Mucosa of stomach (tissue), 1 donor: ENCODE data around the gene TTC36.
A peak's percentile ranks its signal among the peaks of the same experiment; 100 is the strongest.

ENCODE experiments used
- H3K27me3 ChIP-seq: one replicate; pipeline ENCODE4 v1.7.0; 2013; ENCODE audit warnings: mild to moderate bottlenecking, low read length; ENCODE audit not compliant: control insufficient read depth, insufficient read depth
- H3K36me3 ChIP-seq: one replicate; pipeline ENCODE4 v1.7.0; 2013; ENCODE audit warnings: low read length; ENCODE audit not compliant: control insufficient read depth, insufficient read depth
- H3K4me1 ChIP-seq: one replicate; pipeline ENCODE4 v1.7.0; 2013; ENCODE audit warnings: mild to moderate bottlenecking, low read length; ENCODE audit not compliant: control insufficient read depth, insufficient read depth
- H3K4me3 ChIP-seq: one replicate; pipeline ENCODE4 v1.7.0; 2013; ENCODE audit warnings: low read length
- H3K9ac ChIP-seq: one replicate; pipeline ENCODE4 v1.7.0; 2013; ENCODE audit warnings: mild to moderate bottlenecking, low read length, moderate library complexity
- H3K9me3 ChIP-seq: one replicate; pipeline ENCODE4 v1.7.0; 2013; ENCODE audit warnings: mild to moderate bottlenecking, low read length, moderate library complexity; ENCODE audit not compliant: control insufficient read depth
- donor health status: Pancreatic carcinoma.

The TTC36 gene

DNA sequence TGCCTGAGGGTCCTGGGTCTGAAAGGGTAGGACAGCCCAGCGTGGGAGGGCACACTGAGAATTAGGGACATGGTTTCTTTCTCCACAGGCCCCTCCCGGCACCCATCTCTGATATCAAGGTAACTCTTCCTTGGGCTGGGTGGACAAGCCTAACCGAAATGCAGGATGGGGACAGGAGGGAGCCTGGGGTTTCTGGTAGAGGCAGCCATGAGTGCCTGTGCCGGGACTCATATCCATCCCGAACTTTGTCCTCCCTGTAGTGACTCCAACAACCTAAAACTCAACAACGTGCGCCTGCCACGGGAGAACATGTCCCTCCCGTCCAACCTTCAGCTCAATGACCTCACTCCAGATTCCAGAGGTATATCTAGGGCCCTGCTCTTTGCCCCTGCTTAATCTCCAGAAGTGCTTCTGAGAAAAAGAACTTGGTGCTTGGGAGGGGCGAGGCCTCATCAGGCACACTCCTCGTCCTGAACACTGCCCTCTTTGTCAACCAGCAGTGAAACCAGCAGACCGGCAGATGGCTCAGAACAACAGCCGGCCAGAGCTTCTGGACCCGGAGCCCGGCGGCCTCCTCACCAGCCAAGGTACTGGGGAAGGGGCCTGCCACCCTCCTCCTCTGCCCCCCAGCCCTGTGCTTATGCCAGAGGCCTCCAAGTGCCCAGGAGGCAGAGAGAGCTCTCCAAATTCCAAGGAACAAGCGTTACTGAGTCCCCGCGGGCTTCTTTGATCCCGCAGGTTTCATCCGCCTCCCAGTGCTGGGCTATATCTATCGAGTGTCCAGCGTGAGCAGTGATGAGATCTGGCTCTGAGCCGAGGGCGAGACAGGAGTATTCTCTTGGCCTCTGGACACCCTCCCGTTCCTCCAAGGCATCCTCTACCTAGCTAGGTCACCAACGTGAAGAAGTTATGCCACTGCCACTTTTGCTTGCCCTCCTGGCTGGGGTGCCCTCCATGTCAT, 6.8 kb downstream of the TTC36 start:
- Histone ChIP-seq H3K36me3 (no peaks in the 10 kb centered on the region), H3K9ac (no peak overlapping the region), H3K4me3 (no peak overlapping the region), H3K9me3 (no peaks in the 10 kb centered on the region), H3K4me1 (peaks cover 14% of the 10 kb centered on the region), H3K27me3 (no peaks in the 10 kb centered on the region)

DNA sequence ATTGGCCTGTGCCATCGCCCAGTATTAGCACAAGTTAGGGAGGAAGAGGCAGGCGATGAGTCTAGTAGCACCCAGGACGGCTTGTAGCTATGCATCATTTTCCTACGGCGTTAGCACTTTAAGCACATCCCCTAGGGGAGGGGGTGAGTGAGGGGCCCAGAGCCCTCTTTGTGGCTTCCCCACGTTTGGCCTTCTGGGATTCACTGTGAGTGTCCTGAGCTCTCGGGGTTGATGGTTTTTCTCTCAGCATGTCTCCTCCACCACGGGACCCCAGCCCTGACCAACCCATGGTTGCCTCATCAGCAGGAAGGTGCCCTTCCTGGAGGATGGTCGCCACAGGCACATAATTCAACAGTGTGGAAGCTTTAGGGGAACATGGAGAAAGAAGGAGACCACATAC, 8.0 kb downstream of the TTC36 start:
- Histone ChIP-seq H3K9me3 (no peaks in the 10 kb centered on the region), H3K27me3 (no peaks in the 10 kb centered on the region), H3K9ac (no peak overlapping the region), H3K4me1 (peaks cover 14% of the 10 kb centered on the region), H3K4me3 (no peak overlapping the region), H3K36me3 (no peaks in the 10 kb centered on the region)

DNA sequence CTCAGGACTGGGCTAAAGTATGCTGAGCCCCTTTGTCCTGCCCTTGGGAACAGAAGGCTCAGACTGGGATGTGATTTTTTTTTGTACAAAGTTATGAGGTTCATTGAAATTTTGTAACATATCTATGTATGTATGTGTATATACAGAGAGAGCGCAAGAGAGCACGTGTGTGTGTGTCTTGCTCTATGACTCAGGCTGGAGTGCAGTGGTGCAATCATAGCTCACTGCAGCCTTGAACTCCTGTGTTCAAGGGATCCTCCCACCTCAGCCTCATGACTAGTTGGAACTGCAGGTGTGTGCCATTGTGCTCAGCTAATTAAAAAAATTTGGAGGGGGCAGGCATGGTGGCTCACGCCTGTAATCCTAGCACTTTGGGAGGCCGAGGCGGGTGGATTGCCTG, 9.5 kb downstream of the TTC36 start:
- Histone ChIP-seq H3K36me3 (no peaks in the 10 kb centered on the region), H3K27me3 (no peaks in the 10 kb centered on the region), H3K9me3 (no peaks in the 10 kb centered on the region), H3K9ac (no peak overlapping the region), H3K4me3 (no peak overlapping the region), H3K4me1 (peaks cover 8% of the 10 kb centered on the region)

DNA sequence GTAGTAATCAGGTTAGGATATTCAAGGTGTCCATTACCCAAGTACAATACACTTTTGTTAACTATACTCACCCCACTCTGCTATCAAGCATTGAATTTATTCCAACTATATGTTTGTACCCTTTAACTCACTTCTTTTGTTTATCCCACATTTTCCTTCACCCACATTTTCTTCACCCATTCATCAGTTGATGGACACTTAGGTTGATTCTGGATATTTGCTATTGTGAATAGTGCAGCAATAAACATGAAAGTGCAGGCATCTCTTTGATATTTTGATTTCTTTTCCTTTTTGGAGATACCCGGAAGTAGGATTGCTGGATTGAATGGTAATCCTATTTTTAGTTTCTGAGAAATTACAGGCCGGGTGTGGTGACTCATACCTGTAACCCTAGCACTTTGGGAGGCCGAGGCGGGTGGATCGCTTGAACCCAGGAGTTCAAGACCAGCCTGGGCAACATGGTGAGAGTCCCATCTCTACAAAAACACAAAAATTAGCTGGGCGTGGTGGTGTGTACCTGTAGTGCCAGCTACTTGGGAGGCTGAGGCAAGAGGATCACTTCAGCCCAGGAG, 10.2 kb downstream of the TTC36 start:
- H3K4me1 ChIP-seq: peaks cover 4% of the 10 kb centered on the region
- H3K36me3 ChIP-seq: no peaks in the 10 kb centered on the region
- H3K9ac ChIP-seq: no peak overlapping the region
- H3K27me3 ChIP-seq: no peaks in the 10 kb centered on the region
- no peak overlapping the region for H3K4me3 ChIP-seq
- H3K9me3 ChIP-seq: no peaks in the 10 kb centered on the region

DNA sequence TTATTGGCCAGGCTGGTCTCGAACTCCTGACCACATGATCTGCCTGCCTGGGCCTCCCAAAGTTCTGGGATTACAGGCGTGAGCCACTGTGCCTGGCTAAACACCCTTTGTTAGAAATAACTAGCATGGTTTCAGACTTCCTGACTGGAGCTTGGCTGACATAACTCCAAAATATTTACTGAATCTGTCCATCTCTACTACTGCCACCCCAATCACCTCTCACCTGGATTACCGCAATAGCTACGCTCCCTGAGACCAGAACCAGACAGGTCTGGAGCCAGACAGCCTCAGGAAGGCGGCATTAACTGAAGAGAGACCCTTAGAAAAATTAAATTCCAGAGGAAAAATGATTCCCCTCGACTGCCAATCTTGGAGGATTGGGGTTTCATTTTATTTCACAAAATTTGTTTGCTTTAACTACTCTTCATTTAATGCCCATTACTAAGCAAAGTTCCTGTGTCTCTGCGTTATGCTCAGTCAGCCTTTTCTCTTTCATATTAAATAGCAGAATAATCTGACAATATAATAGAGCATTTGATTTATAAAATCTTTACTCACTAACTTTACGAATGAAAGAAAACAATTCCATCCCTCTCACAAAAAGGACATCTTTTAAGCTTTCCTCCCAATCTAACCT, 16.9 kb downstream of the TTC36 start:
- H3K4me3 ChIP-seq: no peak overlapping the region
- H3K27me3 ChIP-seq: no peaks in the 10 kb centered on the region
- no peaks in the 10 kb centered on the region for H3K4me1 ChIP-seq
- H3K36me3 ChIP-seq: no peaks in the 10 kb centered on the region
- no peaks in the 10 kb centered on the region for H3K9me3 ChIP-seq
- H3K9ac ChIP-seq: no peak overlapping the region

DNA sequence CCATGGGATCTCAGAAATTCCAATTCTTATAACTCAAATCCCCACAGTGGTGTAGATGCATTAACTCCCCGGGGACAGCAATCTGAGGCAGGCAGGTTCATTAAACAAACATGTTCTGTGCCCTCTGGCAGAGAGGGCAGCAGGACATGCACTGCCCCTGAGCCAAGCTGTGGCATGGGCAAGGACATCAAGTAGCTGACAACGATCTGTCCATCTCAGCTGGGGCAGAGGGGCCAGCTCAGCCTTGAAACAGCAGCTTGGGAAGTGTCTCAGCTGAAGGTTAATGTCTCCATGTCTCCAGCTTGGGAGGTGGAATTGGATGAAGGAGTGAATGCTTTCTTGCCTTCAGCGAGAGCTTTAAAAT, 17.4 kb downstream of the TTC36 start:
- Histone ChIP-seq H3K9me3 (no peaks in the 10 kb centered on the region), H3K4me3 (no peak overlapping the region), H3K36me3 (no peaks in the 10 kb centered on the region), H3K4me1 (no peaks in the 10 kb centered on the region), H3K27me3 (no peaks in the 10 kb centered on the region), H3K9ac (no peak overlapping the region)

DNA sequence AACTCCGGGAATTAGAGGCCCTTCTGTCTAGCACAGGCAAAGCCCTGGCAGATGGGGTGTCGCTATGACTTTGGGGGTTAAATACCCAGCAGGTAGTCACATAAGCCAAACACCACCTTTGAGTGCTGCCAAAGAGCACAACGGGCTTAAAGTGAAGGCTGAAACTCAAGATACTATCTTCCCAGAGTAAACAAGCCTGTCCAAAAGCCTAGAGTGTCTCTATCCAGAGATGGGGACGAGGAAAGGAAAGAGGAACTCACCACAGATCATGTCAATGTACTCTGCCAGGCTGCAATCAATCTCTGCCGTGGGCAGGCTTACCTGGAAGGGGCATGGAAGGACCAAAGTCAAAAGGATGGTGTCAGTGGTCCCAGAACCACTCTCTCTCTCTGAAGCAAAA, 18.3 kb downstream of the TTC36 start:
- no peak overlapping the region for H3K9ac ChIP-seq
- no peaks in the 10 kb centered on the region for H3K27me3 ChIP-seq
- H3K4me3 ChIP-seq: no peak overlapping the region
- H3K36me3 ChIP-seq: no peaks in the 10 kb centered on the region
- no peaks in the 10 kb centered on the region for H3K4me1 ChIP-seq
- H3K9me3 ChIP-seq: no peaks in the 10 kb centered on the region

DNA sequence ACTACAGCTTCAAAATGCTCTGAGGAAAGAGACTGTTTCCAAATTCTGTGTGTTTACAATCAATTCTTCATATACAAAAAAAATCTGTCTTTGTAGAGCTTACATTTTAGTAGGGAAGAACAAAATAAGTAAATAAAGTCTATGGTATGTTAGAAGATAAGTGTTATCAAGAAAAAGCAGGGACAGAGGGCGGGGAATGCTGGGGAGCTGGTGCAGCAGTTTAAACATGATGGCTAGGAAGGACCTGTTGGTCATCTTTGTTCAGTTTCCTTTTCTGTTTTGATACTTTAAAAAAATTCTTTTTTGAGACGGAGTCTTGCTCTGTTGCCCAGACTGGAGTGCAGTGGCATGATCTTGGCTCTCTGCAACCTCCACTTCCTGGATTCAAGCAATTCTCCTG, 19.9 kb downstream of the TTC36 start:
- H3K36me3 ChIP-seq: no peaks in the 10 kb centered on the region
- H3K4me3 ChIP-seq: no peak overlapping the region
- H3K4me1 ChIP-seq: no peaks in the 10 kb centered on the region
- H3K27me3 ChIP-seq: no peaks in the 10 kb centered on the region
- no peak overlapping the region for H3K9ac ChIP-seq
- no peaks in the 10 kb centered on the region for H3K9me3 ChIP-seq

DNA sequence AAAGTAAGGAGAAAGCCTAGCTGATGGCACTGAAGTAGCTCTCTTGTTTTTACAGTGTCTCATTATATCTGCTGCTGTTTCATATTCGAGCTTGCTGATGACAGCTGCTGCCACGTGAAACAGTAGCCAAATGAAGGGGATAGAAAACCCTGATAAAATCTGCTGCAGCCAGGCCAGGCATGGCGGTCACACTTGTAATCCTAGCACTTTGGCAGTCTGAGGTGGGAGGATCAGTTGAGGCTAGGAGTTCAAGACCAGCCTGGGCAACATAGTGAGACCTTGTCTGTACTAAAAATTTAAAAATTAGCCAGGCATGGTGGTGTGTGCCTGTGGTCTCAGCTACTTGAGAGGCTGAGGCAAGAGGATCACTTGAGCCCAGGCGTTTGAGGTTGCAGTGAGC, 25.1 kb downstream of the TTC36 start:
- Histone ChIP-seq H3K27me3 (no peaks in the 10 kb centered on the region), H3K36me3 (no peaks in the 10 kb centered on the region), H3K9me3 (no peaks in the 10 kb centered on the region), H3K4me3 (no peak overlapping the region), H3K4me1 (no peaks in the 10 kb centered on the region), H3K9ac (no peak overlapping the region)

DNA sequence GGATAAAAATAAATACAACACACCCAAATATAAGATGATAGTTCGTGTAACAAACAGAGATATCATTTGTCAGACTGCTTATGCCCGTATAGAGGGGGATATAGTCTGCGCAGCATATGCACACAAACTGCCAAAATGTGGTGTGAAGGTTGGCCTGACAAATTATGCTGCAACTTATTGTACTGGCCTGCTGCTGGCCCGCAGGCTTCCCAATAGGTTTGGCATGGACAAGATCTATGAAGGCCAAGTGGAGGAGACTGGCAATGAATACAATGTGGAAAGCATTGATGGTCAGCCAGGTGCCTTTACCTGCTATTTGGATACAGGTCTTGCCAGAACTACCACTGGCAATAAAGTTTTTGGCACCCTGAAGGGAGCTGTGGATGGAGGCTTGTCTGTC, 33.5 kb downstream of the TTC36 start:
- H3K27me3 ChIP-seq: no peaks in the 10 kb centered on the region
- H3K4me1 ChIP-seq: peaks cover 3% of the 10 kb centered on the region
- no peak overlapping the region for H3K4me3 ChIP-seq
- no peaks in the 10 kb centered on the region for H3K9me3 ChIP-seq
- H3K9ac ChIP-seq: no peak overlapping the region
- H3K36me3 ChIP-seq: no peaks in the 10 kb centered on the region

DNA sequence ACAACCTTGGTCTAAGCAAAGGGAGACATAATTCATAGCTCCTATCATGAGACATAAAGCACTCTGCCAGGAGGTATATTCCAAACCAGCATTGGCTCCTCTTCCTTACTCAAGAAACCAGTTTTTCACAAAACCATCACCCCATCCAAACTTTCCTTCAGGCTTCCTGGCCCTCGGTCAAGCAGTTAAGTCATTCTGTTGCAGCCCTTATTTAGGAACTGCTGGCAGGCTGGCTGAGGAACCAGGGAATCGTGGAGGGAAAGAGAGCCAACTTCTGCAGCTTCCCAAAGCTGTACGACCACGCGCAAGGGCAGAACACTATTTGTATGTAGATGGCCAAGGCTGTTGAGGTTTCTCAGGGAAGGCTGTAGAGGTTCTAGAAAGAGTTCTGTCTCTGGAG, 37.8 kb downstream of the TTC36 start:
- Histone ChIP-seq H3K9me3 (no peaks in the 10 kb centered on the region), H3K4me1 (peaks cover 6% of the 10 kb centered on the region), H3K9ac (peak overlapping the region; percentile 12), H3K27me3 (no peaks in the 10 kb centered on the region), H3K4me3 (no peak overlapping the region), H3K36me3 (no peaks in the 10 kb centered on the region)

DNA sequence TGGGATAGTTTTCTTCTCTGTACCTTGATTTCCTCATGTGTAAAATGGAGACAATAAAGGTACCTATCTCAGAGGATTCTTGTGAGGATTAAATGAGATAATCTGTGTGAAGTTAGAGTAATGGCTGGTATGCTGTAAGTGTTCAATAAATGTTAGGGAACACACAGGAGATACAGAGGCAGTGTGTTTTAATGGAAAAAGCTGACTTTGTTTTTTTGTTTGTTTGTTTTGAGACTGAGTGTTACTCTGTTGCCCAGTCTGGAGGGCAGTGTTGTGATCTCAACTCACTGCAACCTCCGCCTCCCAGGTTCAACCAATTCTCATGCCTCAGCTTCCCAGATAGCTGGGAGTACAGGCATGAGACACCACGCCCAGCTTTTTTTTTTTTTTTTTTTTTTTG, 42.4 kb downstream of the TTC36 start:
- Histone ChIP-seq H3K4me3 (no peak overlapping the region), H3K9me3 (no peaks in the 10 kb centered on the region), H3K4me1 (peaks cover 6% of the 10 kb centered on the region), H3K27me3 (no peaks in the 10 kb centered on the region), H3K9ac (no peak overlapping the region), H3K36me3 (no peaks in the 10 kb centered on the region)
